A673 (cell line): Measurements from ENCODE around the gene ARMC6. TPM values are rescaled to one million over a fixed set of nuclear protein-coding genes. Genes with fewer than 3 reads are reported as not detected.

Experiments
- BruUV-seq: library from RNA; stranded (reverse); fragments of 400-500 nt; replicated peaks from 2 replicates; lab custom pipeline; 2021; lab: Mats Ljungman, UMichigan
- CTCF ChIA-PET: fragments of 300-600 bp; sonication (Branson Sonifier 250); formaldehyde crosslinking; loops from one replicate; lab custom pipeline; 2022; ENCODE audit warnings: antibody characterized with exemption; lab: Charles Lee
- POLR2A ChIA-PET: fragments of 300-600 bp; sonication (Branson Sonifier 250); formaldehyde crosslinking; loops from one replicate; lab custom pipeline; 2022; ENCODE audit warnings: antibody characterized with exemption; ENCODE audit not compliant: low non-redundant PET; lab: Charles Lee
- DNase-seq: peaks from one replicate; pipeline ENCODE4 v3.0.0-alpha.2; 2015; ENCODE audit warnings: low spot score
- H3K27ac ChIP-seq: fragments of 200-600 bp; sonication (generic); 2 replicates; pipeline ENCODE4 v1.5.1; 2016; ENCODE audit warnings: mixed run types, low read depth, mild to moderate bottlenecking, mixed read lengths, antibody characterized with exemption, low read length; ENCODE audit not compliant: poor library complexity, severe bottlenecking
- H3K27me3 ChIP-seq: fragments of 200-600 bp; sonication (generic); replicated peaks from 2 replicates; pipeline ENCODE4 v1.6.1; 2017; ENCODE audit warnings: mixed run types, low read depth, mild to moderate bottlenecking, mixed read lengths, antibody characterized with exemption, low read length; ENCODE audit not compliant: insufficient read depth, poor library complexity
- H3K36me3 ChIP-seq: fragments of 200-600 bp; sonication (generic); 2 replicates; pipeline ENCODE4 v1.6.1; 2016; ENCODE audit warnings: mixed run types, mild to moderate bottlenecking, mixed read lengths, antibody characterized with exemption, low read length; ENCODE audit not compliant: insufficient read depth, poor library complexity, severe bottlenecking
- H3K4me1 ChIP-seq: fragments of 200-600 bp; sonication (generic); 2 replicates; pipeline ENCODE4 v1.6.1; 2017; ENCODE audit warnings: mixed run types, mild to moderate bottlenecking, mixed read lengths, antibody characterized with exemption, low read length; ENCODE audit not compliant: insufficient read depth, poor library complexity, severe bottlenecking
- H3K4me3 ChIP-seq: fragments of 200-600 bp; sonication (generic); 2 replicates; pipeline ENCODE4 v1.5.1; 2016; ENCODE audit warnings: low read depth, mixed run types, mild to moderate bottlenecking, mixed read lengths, low read length; ENCODE audit not compliant: poor library complexity, severe bottlenecking
- H3K9me3 ChIP-seq: fragments of 200-600 bp; sonication (generic); 2 replicates; pipeline ENCODE4 v1.6.1; 2016; ENCODE audit warnings: mixed run types, low read depth, mild to moderate bottlenecking, mixed read lengths, antibody characterized with exemption, low read length; ENCODE audit not compliant: poor library complexity, severe bottlenecking
- EZH2 ChIP-seq: fragments of 200-600 bp; sonication (generic); IDR thresholded peaks from 2 replicates; pipeline ENCODE4 v1.6.1; 2017; ENCODE audit warnings: borderline replicate concordance, low read depth, mild to moderate bottlenecking, mixed read lengths, antibody characterized with exemption, low read length; ENCODE audit not compliant: poor library complexity, severe bottlenecking
- intact Hi-C: fragments of 100-400 bp; cut with micrococcal nuclease; formaldehyde crosslinking; loops from one replicate; pipeline ENCODE4 v1.10.0; 2022; ENCODE audit not compliant: unreplicated experiment
- total RNA-seq: library from RNA; stranded (reverse); gene quantifications from 2 replicates; pipeline ENCODE4 v1.2.3, GENCODE V29; 2021
- TF ChIP-seq, protein P1 (sequence below): fragments of 300-800, 200-600 bp; sonication (generic); conservative IDR thresholded peaks from 2 replicates; pipeline ENCODE4 v1.5.1; 2017; ENCODE audit warnings: low read depth, mild to moderate bottlenecking, antibody characterized with exemption, low read length, moderate library complexity, mixed read lengths

ARMC6 gene
- total RNA-seq, 1 experiment from 2014 or later = 62.7 TPM

- H3K4me3 ChIP-seq = no peak overlapping the region
- no peaks in the 10 kb centered on the region for H3K27me3 ChIP-seq
- no peak for TF ChIP-seq EZH2
- TF ChIP-seq, protein P1, sequence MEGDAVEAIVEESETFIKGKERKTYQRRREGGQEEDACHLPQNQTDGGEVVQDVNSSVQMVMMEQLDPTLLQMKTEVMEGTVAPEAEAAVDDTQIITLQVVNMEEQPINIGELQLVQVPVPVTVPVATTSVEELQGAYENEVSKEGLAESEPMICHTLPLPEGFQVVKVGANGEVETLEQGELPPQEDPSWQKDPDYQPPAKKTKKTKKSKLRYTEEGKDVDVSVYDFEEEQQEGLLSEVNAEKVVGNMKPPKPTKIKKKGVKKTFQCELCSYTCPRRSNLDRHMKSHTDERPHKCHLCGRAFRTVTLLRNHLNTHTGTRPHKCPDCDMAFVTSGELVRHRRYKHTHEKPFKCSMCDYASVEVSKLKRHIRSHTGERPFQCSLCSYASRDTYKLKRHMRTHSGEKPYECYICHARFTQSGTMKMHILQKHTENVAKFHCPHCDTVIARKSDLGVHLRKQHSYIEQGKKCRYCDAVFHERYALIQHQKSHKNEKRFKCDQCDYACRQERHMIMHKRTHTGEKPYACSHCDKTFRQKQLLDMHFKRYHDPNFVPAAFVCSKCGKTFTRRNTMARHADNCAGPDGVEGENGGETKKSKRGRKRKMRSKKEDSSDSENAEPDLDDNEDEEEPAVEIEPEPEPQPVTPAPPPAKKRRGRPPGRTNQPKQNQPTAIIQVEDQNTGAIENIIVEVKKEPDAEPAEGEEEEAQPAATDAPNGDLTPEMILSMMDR = no peak
- ChIA-PET POLR2A (no interaction called here), CTCF (no interaction called here)
- H3K4me1 ChIP-seq = no peaks in the 10 kb centered on the region
- no TSS peak for BruUV-seq
- DNase-seq = no peak
- no peaks in the 10 kb centered on the region for H3K9me3 ChIP-seq
- H3K27ac ChIP-seq = no peak overlapping the region
- intact Hi-C loops = loop anchor here (5.0 kb wide), 1 partner anchor 62 kb away; no protein-coding TSS in a partner anchor
- peaks cover 45% of the 10 kb centered on the region for H3K36me3 ChIP-seq
These were observed 17.3 kb downstream of the ARMC6 start for GRCh38 chr19:19050731-19051130.

DNA sequence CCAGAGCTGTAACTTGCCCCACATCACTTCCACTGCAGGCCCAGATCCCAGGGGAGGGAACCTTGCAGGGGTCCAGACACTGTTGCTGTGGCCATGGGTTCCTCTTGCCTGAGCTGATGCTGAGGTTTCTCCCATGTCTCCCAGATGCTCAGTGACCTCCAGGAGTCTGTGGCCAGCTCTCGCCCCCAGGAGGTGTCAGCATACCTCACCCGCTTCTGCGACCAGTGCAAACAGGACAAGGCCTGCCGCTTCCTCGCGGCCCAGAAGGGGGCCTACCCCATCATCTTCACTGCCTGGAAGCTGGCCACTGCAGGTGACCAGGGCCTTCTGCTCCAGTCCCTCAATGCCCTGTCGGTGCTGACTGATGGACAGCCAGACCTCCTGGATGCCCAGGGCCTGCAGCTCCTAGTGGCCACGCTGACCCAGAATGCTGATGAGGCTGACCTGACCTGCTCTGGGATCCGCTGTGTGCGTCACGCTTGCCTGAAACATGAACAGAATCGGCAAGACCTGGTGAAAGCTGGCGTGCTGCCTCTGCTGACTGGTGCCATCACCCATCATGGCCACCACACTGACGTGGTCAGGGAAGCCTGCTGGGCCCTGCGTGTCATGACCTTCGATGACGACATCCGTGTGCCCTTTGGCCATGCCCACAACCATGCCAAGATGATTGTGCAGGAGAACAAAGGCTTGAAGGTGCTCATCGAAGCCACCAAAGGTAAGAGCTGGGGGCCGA lies 18.2 kb downstream of the ARMC6 start:
- H3K36me3 ChIP-seq = peaks cover 43% of the 10 kb centered on the region
- CTCF ChIA-PET = no interaction called here
- TF ChIP-seq EZH2 = no peak
- TF ChIP-seq, protein P1 = no peak
- no peak overlapping the region for H3K4me3 ChIP-seq
- no peak for DNase-seq
- POLR2A ChIA-PET = no interaction called here
- BruUV-seq = no TSS peak
- no peaks in the 10 kb centered on the region for H3K9me3 ChIP-seq
- H3K4me1 ChIP-seq = no peaks in the 10 kb centered on the region
- no peaks in the 10 kb centered on the region for H3K27me3 ChIP-seq
- H3K27ac ChIP-seq = no peak overlapping the region
- intact Hi-C loops = loop anchor here (5.0 kb wide), 1 partner anchor 61 kb away; no protein-coding TSS in a partner anchor

DNA sequence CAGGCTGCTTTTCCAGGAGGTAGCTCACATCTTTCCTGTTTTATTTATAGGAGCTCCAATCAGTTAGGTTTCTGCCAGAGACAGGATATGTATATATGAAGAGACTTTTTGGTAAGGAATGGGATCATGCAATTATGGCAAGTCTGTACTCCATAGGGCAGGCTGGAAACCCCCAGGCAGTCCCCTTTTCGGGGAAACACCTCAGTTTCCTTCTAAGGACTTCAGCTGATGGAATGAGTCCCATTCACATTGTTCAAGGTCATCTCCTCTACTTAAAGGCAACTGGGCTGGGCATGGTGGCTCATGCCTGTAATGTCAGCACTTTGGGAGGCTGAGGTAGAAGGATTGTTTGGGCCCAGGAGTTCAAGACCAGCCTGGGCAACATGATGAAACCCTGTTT lies 19.5 kb downstream of the ARMC6 start:
- no peak overlapping the region for H3K27ac ChIP-seq
- intact Hi-C loops = loop anchor here (1.0 to 5.0 kb wide), 2 partner anchors 59 to 86 kb away; no protein-coding TSS in a partner anchor
- no TSS peak for BruUV-seq
- no peak for TF ChIP-seq EZH2
- TF ChIP-seq, protein P1 = no peak
- no peak overlapping the region for H3K4me3 ChIP-seq
- H3K9me3 ChIP-seq = no peaks in the 10 kb centered on the region
- no peak for DNase-seq
- no peaks in the 10 kb centered on the region for H3K27me3 ChIP-seq
- CTCF ChIA-PET = no interaction called here
- POLR2A ChIA-PET = no interaction called here
- H3K4me1 ChIP-seq = no peaks in the 10 kb centered on the region
- peaks cover 41% of the 10 kb centered on the region for H3K36me3 ChIP-seq
